ENCODE results near the gene PKNOX2.

The PKNOX2 gene

DNA sequence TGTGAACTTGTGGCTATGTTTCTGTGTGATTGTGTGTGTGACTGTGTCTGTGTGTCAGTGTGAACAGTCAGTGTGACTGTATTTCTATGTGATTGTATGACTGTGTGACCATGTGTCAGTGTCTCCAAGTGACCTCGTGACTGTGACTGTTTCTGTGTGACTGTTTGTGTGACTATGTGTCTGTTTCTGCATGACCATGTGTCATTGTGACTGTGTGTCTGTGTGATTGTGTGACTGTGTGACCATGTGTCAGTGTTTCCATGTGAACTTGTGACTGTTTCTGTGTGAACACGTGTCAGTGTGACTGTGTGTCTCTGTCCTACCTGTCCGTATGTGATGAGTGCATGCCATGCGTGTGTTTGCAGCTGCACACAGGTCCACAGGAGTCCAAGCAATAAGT is 8.8 kb upstream of the PKNOX2 start:
- DNase-seq (ENCODE audit: insufficient read length): no peak
- FAIRE-seq: peak; percentile 78
- no peak for TF ChIP-seq POLR2AphosphoS5 (IDR thresholded peaks at IDR 0.05; ENCODE audit: low read depth, low read length)
- TF ChIP-seq POLR2A (IDR thresholded peaks at IDR 0.05; ENCODE audit: low read depth, low read length): no peak
- TF ChIP-seq TAF1 (IDR thresholded peaks at IDR 0.05; ENCODE audit: borderline replicate concordance, low read depth, low read length): no peak

DNA sequence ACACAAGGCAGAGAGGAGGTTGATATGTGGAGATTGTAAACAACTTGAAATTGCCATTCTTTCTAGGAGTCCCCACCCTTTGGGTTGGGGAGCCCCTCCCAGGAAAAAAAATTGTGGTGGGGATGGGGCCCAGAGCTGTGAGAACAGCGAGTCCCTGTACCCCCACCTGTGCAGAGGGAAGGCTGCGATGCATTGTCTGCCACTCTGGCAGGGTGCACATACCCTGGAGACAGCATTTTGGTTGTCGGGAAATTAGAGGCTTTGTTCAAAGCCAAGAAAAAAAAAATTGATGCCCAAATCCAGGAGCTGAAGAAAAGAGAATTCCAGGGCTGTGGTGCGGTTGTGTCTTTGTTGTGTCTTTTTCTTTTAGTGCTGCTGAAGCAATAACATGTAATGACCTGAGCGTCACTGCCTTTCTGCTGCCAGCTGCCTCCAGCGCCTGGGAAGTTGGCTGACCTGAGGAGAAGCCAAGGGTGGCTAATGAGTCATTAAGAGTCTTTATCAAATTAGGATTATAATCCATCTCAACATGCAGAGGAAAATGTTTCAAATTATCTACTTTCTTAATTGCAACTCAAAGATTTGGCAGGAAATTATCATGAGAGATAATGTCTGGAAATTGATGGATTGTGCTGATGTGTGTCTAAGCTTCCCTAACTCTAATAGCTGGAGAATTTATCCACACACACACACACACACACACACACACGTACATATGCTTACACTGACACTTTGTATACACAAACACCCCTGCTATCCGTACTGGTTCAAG is 8.0 kb upstream of the PKNOX2 start:
- TF ChIP-seq TAF1 (IDR thresholded peaks at IDR 0.05; ENCODE audit: borderline replicate concordance, low read depth, low read length): no peak
- TF ChIP-seq POLR2A (IDR thresholded peaks at IDR 0.05; ENCODE audit: low read depth, low read length): no peak
- no peak for TF ChIP-seq POLR2AphosphoS5 (IDR thresholded peaks at IDR 0.05; ENCODE audit: low read depth, low read length)
- DNase-seq (ENCODE audit: insufficient read length): no peak
- FAIRE-seq: no peak

- DNase-seq (ENCODE audit: insufficient read length) (no peak), FAIRE-seq (no peak)
- no peak for TF ChIP-seq POLR2AphosphoS5 (IDR thresholded peaks at IDR 0.05; ENCODE audit: low read depth, low read length)
- no peak for TF ChIP-seq POLR2A (IDR thresholded peaks at IDR 0.05; ENCODE audit: low read depth, low read length)
- TF ChIP-seq TAF1 (IDR thresholded peaks at IDR 0.05; ENCODE audit: borderline replicate concordance, low read depth, low read length): no peak
Observed at GRCh38 chr11:125157118-125157733, 7.3 kb upstream of the PKNOX2 start.

GRCh38 chr11:125157953-125158680 is 6.4 kb upstream of the PKNOX2 start:
- DNase-seq (ENCODE audit: insufficient read length): no peak
- TF ChIP-seq TAF1 (IDR thresholded peaks at IDR 0.05; ENCODE audit: borderline replicate concordance, low read depth, low read length): no peak
- TF ChIP-seq POLR2AphosphoS5 (IDR thresholded peaks at IDR 0.05; ENCODE audit: low read depth, low read length): no peak
- no peak for TF ChIP-seq POLR2A (IDR thresholded peaks at IDR 0.05; ENCODE audit: low read depth, low read length)
- no peak for FAIRE-seq

DNA sequence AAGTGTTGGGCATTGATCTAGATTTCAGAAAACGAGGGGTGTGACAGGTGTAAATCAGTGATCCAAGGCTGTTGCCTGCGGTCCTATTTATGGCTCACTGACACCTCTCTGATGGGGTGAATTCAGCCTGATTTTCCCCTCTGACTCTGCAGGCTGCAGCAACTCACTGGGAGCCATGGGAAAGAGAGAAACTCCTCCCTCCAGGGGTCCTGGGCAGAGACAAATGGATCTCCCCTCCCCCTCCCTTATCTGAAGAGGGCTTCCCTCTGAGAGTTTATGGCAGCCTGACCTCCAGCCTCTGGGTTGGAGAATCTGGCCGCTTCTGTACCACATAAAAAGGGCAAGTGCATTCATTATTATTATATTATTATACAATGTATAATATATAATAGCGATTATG is 1.8 kb upstream of the PKNOX2 start:
- TF ChIP-seq POLR2A (IDR thresholded peaks at IDR 0.05; ENCODE audit: low read depth, low read length) (no peak), TAF1 (IDR thresholded peaks at IDR 0.05; ENCODE audit: borderline replicate concordance, low read depth, low read length) (no peak), POLR2AphosphoS5 (IDR thresholded peaks at IDR 0.05; ENCODE audit: low read depth, low read length) (no peak)
- FAIRE-seq (no peak), DNase-seq (ENCODE audit: insufficient read length) (no peak)

- FAIRE-seq (no peak), DNase-seq (ENCODE audit: insufficient read length) (no peak)
- TF ChIP-seq POLR2AphosphoS5 (IDR thresholded peaks at IDR 0.05; ENCODE audit: low read depth, low read length) (no peak), TAF1 (IDR thresholded peaks at IDR 0.05; ENCODE audit: borderline replicate concordance, low read depth, low read length) (no peak), POLR2A (IDR thresholded peaks at IDR 0.05; ENCODE audit: low read depth, low read length) (no peak)
Observed at GRCh38 chr11:125163431-125164063, 1.0 kb upstream of the PKNOX2 start.

GRCh38 chr11:125164091-125164421 is 495 bp upstream of the PKNOX2 start:
- TF ChIP-seq POLR2AphosphoS5 (IDR thresholded peaks at IDR 0.05; ENCODE audit: low read depth, low read length) (no peak), POLR2A (IDR thresholded peaks at IDR 0.05; ENCODE audit: low read depth, low read length) (no peak), TAF1 (IDR thresholded peaks at IDR 0.05; ENCODE audit: borderline replicate concordance, low read depth, low read length) (no peak)
- DNase-seq (ENCODE audit: insufficient read length) (no peak), FAIRE-seq (no peak)

- FAIRE-seq (no peak), DNase-seq (ENCODE audit: insufficient read length) (peak; percentile 42)
- TF ChIP-seq TAF1 (IDR thresholded peaks at IDR 0.05; ENCODE audit: borderline replicate concordance, low read depth, low read length) (no peak), POLR2AphosphoS5 (IDR thresholded peaks at IDR 0.05; ENCODE audit: low read depth, low read length) (no peak), POLR2A (IDR thresholded peaks at IDR 0.05; ENCODE audit: low read depth, low read length) (no peak)
Observed at GRCh38 chr11:125165111-125165842, 726 bp downstream of the PKNOX2 start.

DNA sequence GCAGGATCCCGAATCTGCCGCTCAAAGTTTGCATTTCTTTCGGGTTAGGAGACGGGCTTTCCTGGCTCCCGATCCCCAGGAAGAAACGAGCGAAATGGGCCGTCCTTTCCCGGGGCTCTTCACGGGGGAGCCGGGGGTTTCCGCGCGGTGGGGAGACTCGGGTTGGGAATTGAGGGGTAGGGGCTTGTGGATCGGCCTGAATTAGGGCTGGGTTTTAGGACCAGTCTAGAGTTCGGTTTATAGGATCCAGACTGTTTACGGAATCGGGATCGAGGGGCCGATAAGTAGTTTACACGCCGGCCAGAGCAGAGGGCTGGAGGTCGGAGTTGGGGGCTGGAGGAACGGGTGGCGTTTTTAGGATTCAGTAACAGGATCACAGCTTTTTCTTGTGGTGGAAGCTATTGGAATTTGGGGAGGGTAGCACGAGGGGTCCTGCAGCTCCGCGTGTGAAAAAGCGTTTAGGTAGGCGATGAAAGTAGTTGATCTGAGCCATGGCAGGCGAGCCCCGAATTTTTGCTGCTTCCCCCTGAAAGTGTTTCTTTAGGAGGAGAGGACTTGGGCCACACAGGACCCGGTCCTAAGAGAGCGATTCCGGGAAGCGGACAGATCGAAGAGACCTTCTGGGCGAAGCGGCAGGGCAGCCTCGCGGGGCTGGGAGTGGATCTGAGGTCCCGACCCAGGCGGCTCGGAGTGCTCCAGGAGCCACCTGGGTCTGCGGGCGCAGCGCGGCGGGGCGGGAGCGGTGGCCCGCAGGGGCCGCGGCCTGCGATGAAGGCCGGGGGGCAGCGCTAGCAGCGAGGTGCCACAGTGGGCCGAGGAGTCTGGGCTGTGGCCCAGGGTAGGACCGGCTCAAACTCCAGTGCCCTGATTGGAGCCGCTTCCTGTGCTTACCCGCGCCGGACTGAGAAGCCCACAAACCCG is 1.6 kb downstream of the PKNOX2 start:
- TF ChIP-seq TAF1 (IDR thresholded peaks at IDR 0.05; ENCODE audit: borderline replicate concordance, low read depth, low read length) (no peak), POLR2AphosphoS5 (IDR thresholded peaks at IDR 0.05; ENCODE audit: low read depth, low read length) (no peak), POLR2A (IDR thresholded peaks at IDR 0.05; ENCODE audit: low read depth, low read length) (no peak)
- FAIRE-seq (no peak), DNase-seq (ENCODE audit: insufficient read length) (no peak)

- DNase-seq (ENCODE audit: insufficient read length): no peak
- FAIRE-seq: no peak
- TF ChIP-seq POLR2A (IDR thresholded peaks at IDR 0.05; ENCODE audit: low read depth, low read length): no peak
- TF ChIP-seq TAF1 (IDR thresholded peaks at IDR 0.05; ENCODE audit: borderline replicate concordance, low read depth, low read length): no peak
- TF ChIP-seq POLR2AphosphoS5 (IDR thresholded peaks at IDR 0.05; ENCODE audit: low read depth, low read length): no peak
Observed at GRCh38 chr11:125166764-125167291, 2.3 kb downstream of the PKNOX2 start.

Data from GM12892 (cell line).